ENCODE results near the gene STK24.

The STK24 gene

DNA sequence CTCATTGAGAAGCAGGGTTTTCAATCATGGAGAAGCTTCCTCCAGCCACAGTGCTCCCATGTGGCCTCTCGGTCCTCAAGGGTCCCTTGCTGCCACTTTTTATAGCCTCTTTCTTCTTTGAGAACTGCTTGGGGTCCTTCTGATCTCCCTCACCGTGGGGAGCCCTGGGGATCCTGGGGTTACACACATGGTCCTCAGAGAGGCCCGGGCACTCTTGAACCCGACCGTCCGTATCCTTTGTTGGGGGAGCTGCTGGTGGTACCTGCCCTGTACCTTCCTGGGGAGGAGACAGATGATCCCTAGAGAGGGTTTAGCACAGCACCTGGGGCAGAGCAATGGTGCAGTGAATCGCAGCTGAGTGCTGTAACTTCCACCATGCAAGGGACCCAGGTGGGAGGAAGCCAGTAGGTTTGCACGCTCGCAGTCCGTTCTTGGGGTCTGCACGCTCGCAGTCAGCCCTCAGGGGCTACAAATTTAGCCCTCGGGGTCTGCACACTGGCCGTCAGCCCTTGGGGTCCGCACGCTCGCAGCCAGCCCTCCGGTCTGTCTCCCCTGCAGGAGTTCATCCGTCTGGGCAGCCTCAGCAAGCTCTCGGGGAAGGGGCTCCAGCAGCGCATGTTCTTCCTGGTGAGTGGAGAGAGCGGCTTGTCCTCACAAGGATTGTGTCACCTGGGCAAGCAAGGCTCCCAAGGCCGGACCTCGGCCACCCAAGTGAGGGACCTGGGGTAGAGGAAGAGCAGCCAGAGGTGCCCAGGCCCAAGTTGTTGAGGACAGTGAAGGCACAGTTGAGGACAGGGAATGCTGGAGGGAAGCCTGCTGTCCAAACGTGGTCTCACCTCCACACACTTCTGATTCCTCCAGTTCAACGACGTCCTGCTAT is 138.4 kb downstream of the STK24 start:
- DNase-seq, result no peak
- H3K14ac ChIP-seq (ENCODE audit: low read length), result no peak overlapping the region
- peaks cover 2% of the 10 kb centered on the region for H3K9me3 ChIP-seq (ENCODE audit: insufficient read depth, low read depth, low read length)
- no CpG with 5 or more reads among the region's 27 CpGs for WGBS (ENCODE audit: extremely low coverage, insufficient coverage, insufficient read length)
- no peak overlapping the region for H2BK5ac ChIP-seq (ENCODE audit: low read depth, low read length, poor library complexity)
- no peak overlapping the region for H4K12ac ChIP-seq (ENCODE audit: low read depth, low read length)
- no peaks in the 10 kb centered on the region for H3K79me1 ChIP-seq (ENCODE audit: low read length)
- H3K27me3 ChIP-seq (ENCODE audit: insufficient read depth, low read length), result no peaks in the 10 kb centered on the region
- H3K18ac ChIP-seq (ENCODE audit: low read length), result no peak overlapping the region
- no peak overlapping the region for H2BK12ac ChIP-seq (ENCODE audit: low read length)
- no peak overlapping the region for H3K27ac ChIP-seq (ENCODE audit: low read depth, low read length)
- no peak overlapping the region for H2BK120ac ChIP-seq (ENCODE audit: insufficient read depth, low read length, poor library complexity)
- H3K4me1 ChIP-seq (ENCODE audit: control insufficient read depth in 1 of 2, insufficient read depth in 2 of 2, low read length in 2 of 2), result peaks cover 4% of the 10 kb centered on the region in 2 experiments
- H3K79me2 ChIP-seq (ENCODE audit: control insufficient read depth, insufficient read depth, low read length, poor library complexity), result no peaks in the 10 kb centered on the region
- H2AK5ac ChIP-seq (ENCODE audit: low read length), result no peak overlapping the region
- peaks cover 55 to 59% of the 10 kb centered on the region in 2 experiments for H3K36me3 ChIP-seq (ENCODE audit: control insufficient read depth in 1 of 2, insufficient read depth in 2 of 2, low read length in 2 of 2)
- no peak overlapping the region for H3K4me3 ChIP-seq (ENCODE audit: low read depth, low read length)
- no peak overlapping the region for H2AFZ ChIP-seq (ENCODE audit: insufficient read depth, low read length, poor library complexity)
- H3K9ac ChIP-seq (ENCODE audit: low read length), result no peak overlapping the region
- H3K4me2 ChIP-seq (ENCODE audit: low read length), result no peak overlapping the region
- H3K23ac ChIP-seq (ENCODE audit: low read length), result no peak overlapping the region
- no peak overlapping the region for H4K91ac ChIP-seq (ENCODE audit: low read depth, low read length)
- no peak overlapping the region for H4K8ac ChIP-seq (ENCODE audit: low read depth, low read length)
- H3K4ac ChIP-seq (ENCODE audit: low read depth, low read length), result no peak overlapping the region

- Histone ChIP-seq H3K27ac (ENCODE audit: low read depth, low read length) (no peak overlapping the region), H3K36me3 (ENCODE audit: control insufficient read depth in 1 of 2, insufficient read depth in 2 of 2, low read length in 2 of 2) (peaks cover 45 to 56% of the 10 kb centered on the region in 2 experiments)
These were observed 140.5 kb downstream of the STK24 start for GRCh38 chr13:98436233-98436910.

DNA sequence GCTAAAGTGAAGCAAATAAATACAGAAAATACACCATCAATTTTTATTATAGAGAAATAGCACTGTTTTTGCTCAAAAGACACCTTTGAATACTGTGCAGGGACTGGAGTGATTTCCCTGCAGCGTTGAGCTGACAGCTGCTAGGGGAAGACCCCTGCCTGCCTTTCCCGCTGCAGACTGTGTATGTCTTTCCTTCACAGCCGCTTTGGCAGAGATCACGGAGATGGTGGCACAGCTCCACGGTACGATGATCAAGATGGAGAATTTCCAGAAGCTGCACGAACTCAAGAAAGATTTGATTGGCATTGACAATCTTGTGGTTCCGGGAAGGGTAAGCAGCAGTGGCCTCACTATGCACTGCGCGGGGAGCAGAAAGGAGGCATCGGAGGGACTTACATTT is 141.5 kb downstream of the STK24 start:
- no peak overlapping the region for H3K9ac ChIP-seq (ENCODE audit: low read length)
- no peaks in the 10 kb centered on the region for H3K79me1 ChIP-seq (ENCODE audit: low read length)
- H3K14ac ChIP-seq (ENCODE audit: low read length), result no peak overlapping the region
- H3K4me2 ChIP-seq (ENCODE audit: low read length), result no peak overlapping the region
- peaks cover 0 to under 1% of the 10 kb centered on the region in 2 experiments for H3K4me1 ChIP-seq (ENCODE audit: control insufficient read depth in 1 of 2, insufficient read depth in 2 of 2, low read length in 2 of 2)
- no peak for DNase-seq
- H3K27ac ChIP-seq (ENCODE audit: low read depth, low read length), result no peak overlapping the region
- no peak overlapping the region for H4K8ac ChIP-seq (ENCODE audit: low read depth, low read length)
- no peaks in the 10 kb centered on the region for H3K79me2 ChIP-seq (ENCODE audit: control insufficient read depth, insufficient read depth, low read length, poor library complexity)
- no CpG with 5 or more reads among the region's 11 CpGs for WGBS (ENCODE audit: extremely low coverage, insufficient coverage, insufficient read length)
- no peak overlapping the region for H2BK12ac ChIP-seq (ENCODE audit: low read length)
- no peak overlapping the region for H2BK120ac ChIP-seq (ENCODE audit: insufficient read depth, low read length, poor library complexity)
- no peak overlapping the region for H2AFZ ChIP-seq (ENCODE audit: insufficient read depth, low read length, poor library complexity)
- no peak overlapping the region for H4K91ac ChIP-seq (ENCODE audit: low read depth, low read length)
- H2AK5ac ChIP-seq (ENCODE audit: low read length), result no peak overlapping the region
- H3K23ac ChIP-seq (ENCODE audit: low read length), result no peak overlapping the region
- H3K9me3 ChIP-seq (ENCODE audit: insufficient read depth, low read depth, low read length), result peaks cover 4% of the 10 kb centered on the region
- H3K18ac ChIP-seq (ENCODE audit: low read length), result no peak overlapping the region
- H3K36me3 ChIP-seq (ENCODE audit: control insufficient read depth in 1 of 2, insufficient read depth in 2 of 2, low read length in 2 of 2), result peaks cover 38 to 52% of the 10 kb centered on the region in 2 experiments
- no peak overlapping the region for H3K4me3 ChIP-seq (ENCODE audit: low read depth, low read length)
- no peaks in the 10 kb centered on the region for H3K27me3 ChIP-seq (ENCODE audit: insufficient read depth, low read length)
- no peak overlapping the region for H4K12ac ChIP-seq (ENCODE audit: low read depth, low read length)
- H2BK5ac ChIP-seq (ENCODE audit: low read depth, low read length, poor library complexity), result no peak overlapping the region
- H3K4ac ChIP-seq (ENCODE audit: low read depth, low read length), result no peak overlapping the region

More at GRCh38 chr13:98436233-98436910, 140.5 kb downstream of the STK24 start:
- Histone ChIP-seq H4K8ac (ENCODE audit: low read depth, low read length) (no peak overlapping the region), H3K27me3 (ENCODE audit: insufficient read depth, low read length) (no peaks in the 10 kb centered on the region), H2AFZ (ENCODE audit: insufficient read depth, low read length, poor library complexity) (no peak overlapping the region), H3K79me1 (ENCODE audit: low read length) (no peaks in the 10 kb centered on the region), H2BK120ac (ENCODE audit: insufficient read depth, low read length, poor library complexity) (no peak overlapping the region), H3K9ac (ENCODE audit: low read length) (no peak overlapping the region), H2BK5ac (ENCODE audit: low read depth, low read length, poor library complexity) (no peak overlapping the region), H3K4me1 (ENCODE audit: control insufficient read depth in 1 of 2, insufficient read depth in 2 of 2, low read length in 2 of 2) (no peaks in the 10 kb centered on the region), H3K9me3 (ENCODE audit: insufficient read depth, low read depth, low read length) (peaks cover 4% of the 10 kb centered on the region), H3K79me2 (ENCODE audit: control insufficient read depth, insufficient read depth, low read length, poor library complexity) (no peaks in the 10 kb centered on the region), H3K14ac (ENCODE audit: low read length) (no peak overlapping the region), H2BK12ac (ENCODE audit: low read length) (no peak overlapping the region), H3K23ac (ENCODE audit: low read length) (no peak overlapping the region), H4K12ac (ENCODE audit: low read depth, low read length) (no peak overlapping the region), H3K4me2 (ENCODE audit: low read length) (no peak overlapping the region), H3K4ac (ENCODE audit: low read depth, low read length) (no peak overlapping the region), H2AK5ac (ENCODE audit: low read length) (no peak overlapping the region), H3K4me3 (ENCODE audit: low read depth, low read length) (no peak overlapping the region), H3K18ac (ENCODE audit: low read length) (no peak overlapping the region), H4K91ac (ENCODE audit: low read depth, low read length) (no peak overlapping the region)
- DNase-seq, result no peak
- WGBS (ENCODE audit: extremely low coverage, insufficient coverage, insufficient read length), result no CpG with 5 or more reads among the region's 12 CpGs

GRCh38 chr13:98434060-98434459 is 142.8 kb downstream of the STK24 start:
- H2BK12ac ChIP-seq (ENCODE audit: low read length), result no peak overlapping the region
- no peak overlapping the region for H2AK5ac ChIP-seq (ENCODE audit: low read length)
- no CpG with 5 or more reads among the region's 6 CpGs for WGBS (ENCODE audit: extremely low coverage, insufficient coverage, insufficient read length)
- H3K79me1 ChIP-seq (ENCODE audit: low read length), result no peaks in the 10 kb centered on the region
- no peak overlapping the region for H3K27ac ChIP-seq (ENCODE audit: low read depth, low read length)
- no peak overlapping the region for H3K4ac ChIP-seq (ENCODE audit: low read depth, low read length)
- no peaks in the 10 kb centered on the region for H3K79me2 ChIP-seq (ENCODE audit: control insufficient read depth, insufficient read depth, low read length, poor library complexity)
- no peak overlapping the region for H3K18ac ChIP-seq (ENCODE audit: low read length)
- no peak overlapping the region for H4K12ac ChIP-seq (ENCODE audit: low read depth, low read length)
- no peak overlapping the region for H3K4me2 ChIP-seq (ENCODE audit: low read length)
- H2BK5ac ChIP-seq (ENCODE audit: low read depth, low read length, poor library complexity), result no peak overlapping the region
- H3K36me3 ChIP-seq (ENCODE audit: control insufficient read depth in 1 of 2, insufficient read depth in 2 of 2, low read length in 2 of 2), result peaks cover 25 to 40% of the 10 kb centered on the region in 2 experiments
- H3K14ac ChIP-seq (ENCODE audit: low read length), result no peak overlapping the region
- DNase-seq, result no peak
- H3K9me3 ChIP-seq (ENCODE audit: insufficient read depth, low read depth, low read length), result peaks cover 4% of the 10 kb centered on the region
- H4K91ac ChIP-seq (ENCODE audit: low read depth, low read length), result no peak overlapping the region
- H3K4me3 ChIP-seq (ENCODE audit: low read depth, low read length), result no peak overlapping the region
- no peak overlapping the region for H2BK120ac ChIP-seq (ENCODE audit: insufficient read depth, low read length, poor library complexity)
- no peak overlapping the region for H2AFZ ChIP-seq (ENCODE audit: insufficient read depth, low read length, poor library complexity)
- no peak overlapping the region for H4K8ac ChIP-seq (ENCODE audit: low read depth, low read length)
- H3K4me1 ChIP-seq (ENCODE audit: control insufficient read depth in 1 of 2, insufficient read depth in 2 of 2, low read length in 2 of 2), result peaks cover 0 to 4% of the 10 kb centered on the region in 2 experiments
- H3K9ac ChIP-seq (ENCODE audit: low read length), result no peak overlapping the region
- H3K23ac ChIP-seq (ENCODE audit: low read length), result no peak overlapping the region
- H3K27me3 ChIP-seq (ENCODE audit: insufficient read depth, low read length), result no peaks in the 10 kb centered on the region
